ENCODE measurements around the gene HAUS7.
"Not testable (repeated sequence)": the region's sequence is repeated elsewhere in the genome, so short reads cannot be mapped to it uniquely, and the experiment has no call there.

HAUS7 gene

GRCh38 chrX:153412746-153413720 is 57.3 kb downstream of the HAUS7 start:
- in situ Hi-C loops (cut with MboI; ENCODE audit: low sequenced_read_pairs) = no loop called here

GRCh38 chrX:153411988-153412574 is 58.3 kb downstream of the HAUS7 start:
- in situ Hi-C loops (cut with MboI; ENCODE audit: low sequenced_read_pairs) = no loop called here

- in situ Hi-C loops (cut with MboI; ENCODE audit: low sequenced_read_pairs) = no loop called here
These were observed 59.0 kb downstream of the HAUS7 start, which contains the start of gene ZFP92 for GRCh38 chrX:153411255-153411987. ZFP92 (plus strand) TSS chrX:153411472; CDS start chrX:153418323, 6,851 bp downstream.

- in situ Hi-C loops (cut with MboI; ENCODE audit: low sequenced_read_pairs) = no loop called here
These were observed 59.5 kb downstream of the HAUS7 start for GRCh38 chrX:153410888-153411254.

- in situ Hi-C loops (cut with MboI; ENCODE audit: low sequenced_read_pairs) = no loop called here
These were observed 60.0 kb downstream of the HAUS7 start for GRCh38 chrX:153410373-153410772.

- in situ Hi-C loops (cut with MboI; ENCODE audit: low sequenced_read_pairs) = no loop called here
These were observed 60.8 kb downstream of the HAUS7 start for GRCh38 chrX:153409414-153410101.

GRCh38 chrX:153408871-153409351 is 61.5 kb downstream of the HAUS7 start:
- in situ Hi-C loops (cut with MboI; ENCODE audit: low sequenced_read_pairs) = no loop called here

GRCh38 chrX:153408221-153408721 is 62.1 kb downstream of the HAUS7 start:
- in situ Hi-C loops (cut with MboI; ENCODE audit: low sequenced_read_pairs) = no loop called here

GRCh38 chrX:153407736-153408135 is 62.6 kb downstream of the HAUS7 start:
- in situ Hi-C loops (cut with MboI; ENCODE audit: low sequenced_read_pairs) = no loop called here

- in situ Hi-C loops (cut with MboI; ENCODE audit: low sequenced_read_pairs) = no loop called here
These were observed 63.5 kb downstream of the HAUS7 start for GRCh38 chrX:153406903-153407302.

- in situ Hi-C loops (cut with MboI; ENCODE audit: low sequenced_read_pairs) = no loop called here
These were observed 64.4 kb downstream of the HAUS7 start for GRCh38 chrX:153406011-153406410.

GRCh38 chrX:153405426-153405825 is 65.0 kb downstream of the HAUS7 start:
- in situ Hi-C loops (cut with MboI; ENCODE audit: low sequenced_read_pairs) = no loop called here

- in situ Hi-C loops (cut with MboI; ENCODE audit: low sequenced_read_pairs) = not testable (repeated sequence)
These were observed 66.0 kb downstream of the HAUS7 start for GRCh38 chrX:153404333-153404732.

GRCh38 chrX:153401133-153401764 is 69.1 kb downstream of the HAUS7 start, which contains the start of gene PNMA6E:
PNMA6E (minus strand) TSS chrX:153401350; CDS start chrX:153398849, 2,501 bp downstream.
- in situ Hi-C loops (cut with MboI; ENCODE audit: low sequenced_read_pairs) = no loop called here

GRCh38 chrX:153400146-153401132 is 69.9 kb downstream of the HAUS7 start:
- in situ Hi-C loops (cut with MboI; ENCODE audit: low sequenced_read_pairs) = no loop called here

GRCh38 chrX:153398275-153398960 is 72.0 kb downstream of the HAUS7 start:
- in situ Hi-C loops (cut with MboI; ENCODE audit: low sequenced_read_pairs) = no loop called here
